T-helper 2 cell treated with Interferon-gamma antibody and Interleukin-4, amounts not matched to agents 5 μg/mL and 100 μg/mL, for 36 hours (primary cell): ENCODE results near the gene TEPSIN.

Experiments
- DNase-seq: peaks from one replicate; pipeline ENCODE4 v3.0.0; 2021; ENCODE audit warnings: low spot score
- H3K27ac Mint-ChIP-seq: one replicate; pipeline ENCODE4 v1.8.0; 2021; ENCODE audit warnings: mild to moderate bottlenecking, mixed read lengths
- H3K27me3 Mint-ChIP-seq: one replicate; pipeline ENCODE4 v1.8.0; 2021; ENCODE audit warnings: low read depth, mixed read lengths
- H3K36me3 Mint-ChIP-seq: one replicate; pipeline ENCODE4 v1.8.0; 2021; ENCODE audit warnings: low read depth, mixed read lengths
- H3K4me1 Mint-ChIP-seq: one replicate; pipeline ENCODE4 v1.8.0; 2021; ENCODE audit warnings: low read depth, mixed read lengths
- H3K4me3 Mint-ChIP-seq: one replicate; pipeline ENCODE4 v1.8.0; 2022; ENCODE audit warnings: mild to moderate bottlenecking, moderate library complexity, mixed read lengths
- H3K9me3 Mint-ChIP-seq: one replicate; pipeline ENCODE4 v1.8.0; 2021; ENCODE audit warnings: mixed read lengths

TEPSIN gene

GRCh38 chr17:81277421-81277820 lies 38.6 kb upstream of the TEPSIN start:
- DNase-seq: no peak
- Mint-ChIP-seq H3K9me3 (no peaks in the 10 kb centered on the region), H3K27ac (no peak overlapping the region), H3K4me1 (peaks cover 2% of the 10 kb centered on the region), H3K27me3 (no peaks in the 10 kb centered on the region), H3K4me3 (no peak overlapping the region), H3K36me3 (peaks cover 43% of the 10 kb centered on the region)

- peaks cover 41% of the 10 kb centered on the region for H3K36me3 Mint-ChIP-seq
- no peak overlapping the region for H3K4me3 Mint-ChIP-seq
- no peak overlapping the region for H3K27ac Mint-ChIP-seq
- H3K9me3 Mint-ChIP-seq: no peaks in the 10 kb centered on the region
- no peak for DNase-seq
- H3K4me1 Mint-ChIP-seq: peaks cover 2% of the 10 kb centered on the region
- no peaks in the 10 kb centered on the region for H3K27me3 Mint-ChIP-seq
Observed at GRCh38 chr17:81276781-81277180, 37.9 kb upstream of the TEPSIN start.

GRCh38 chr17:81274471-81274855 lies 35.6 kb upstream of the TEPSIN start:
- Mint-ChIP-seq H3K36me3 (peaks cover 37% of the 10 kb centered on the region), H3K27me3 (no peaks in the 10 kb centered on the region), H3K4me1 (peaks cover 2% of the 10 kb centered on the region), H3K4me3 (no peak overlapping the region), H3K9me3 (no peaks in the 10 kb centered on the region), H3K27ac (no peak overlapping the region)
- no peak for DNase-seq

GRCh38 chr17:81273698-81274470 lies 35.0 kb upstream of the TEPSIN start:
- no peak for DNase-seq
- H3K27ac Mint-ChIP-seq: no peak overlapping the region
- peaks cover 39% of the 10 kb centered on the region for H3K36me3 Mint-ChIP-seq
- H3K4me3 Mint-ChIP-seq: no peak overlapping the region
- peaks cover 2% of the 10 kb centered on the region for H3K4me1 Mint-ChIP-seq
- H3K27me3 Mint-ChIP-seq: no peaks in the 10 kb centered on the region
- no peaks in the 10 kb centered on the region for H3K9me3 Mint-ChIP-seq

- no peak overlapping the region for H3K4me3 Mint-ChIP-seq
- peaks cover 46% of the 10 kb centered on the region for H3K36me3 Mint-ChIP-seq
- peaks cover 2% of the 10 kb centered on the region for H3K4me1 Mint-ChIP-seq
- H3K27me3 Mint-ChIP-seq: no peaks in the 10 kb centered on the region
- DNase-seq: no peak
- no peaks in the 10 kb centered on the region for H3K9me3 Mint-ChIP-seq
- peak overlapping the region; percentile 1 for H3K27ac Mint-ChIP-seq
Observed at GRCh38 chr17:81272616-81273015, 33.8 kb upstream of the TEPSIN start.

- no peak for DNase-seq
- no peak overlapping the region for H3K27ac Mint-ChIP-seq
- peaks cover 2% of the 10 kb centered on the region for H3K4me1 Mint-ChIP-seq
- H3K36me3 Mint-ChIP-seq: peaks cover 40% of the 10 kb centered on the region
- no peaks in the 10 kb centered on the region for H3K9me3 Mint-ChIP-seq
- H3K27me3 Mint-ChIP-seq: no peaks in the 10 kb centered on the region
- H3K4me3 Mint-ChIP-seq: no peak overlapping the region
Observed at GRCh38 chr17:81271226-81271625, 32.4 kb upstream of the TEPSIN start.

- Mint-ChIP-seq H3K27me3 (no peaks in the 10 kb centered on the region), H3K36me3 (peaks cover 43% of the 10 kb centered on the region)
Observed at GRCh38 chr17:81270279-81270678, 31.4 kb upstream of the TEPSIN start.

GRCh38 chr17:81267390-81268067 lies 28.7 kb upstream of the TEPSIN start:
- H3K27ac Mint-ChIP-seq: no peak overlapping the region
- H3K9me3 Mint-ChIP-seq: no peaks in the 10 kb centered on the region
- H3K4me3 Mint-ChIP-seq: no peak overlapping the region
- no peak for DNase-seq
- peaks cover 38% of the 10 kb centered on the region for H3K36me3 Mint-ChIP-seq
- H3K4me1 Mint-ChIP-seq: no peaks in the 10 kb centered on the region
- no peaks in the 10 kb centered on the region for H3K27me3 Mint-ChIP-seq

More at GRCh38 chr17:81270279-81270678, 31.4 kb upstream of the TEPSIN start:
- Mint-ChIP-seq H3K27ac (no peak overlapping the region), H3K9me3 (no peaks in the 10 kb centered on the region), H3K4me3 (no peak overlapping the region), H3K4me1 (peaks cover 2% of the 10 kb centered on the region)
- no peak for DNase-seq

GRCh38 chr17:81265576-81265975 lies 26.7 kb upstream of the TEPSIN start:
- Mint-ChIP-seq H3K4me1 (no peaks in the 10 kb centered on the region), H3K4me3 (no peak overlapping the region), H3K27ac (no peak overlapping the region), H3K9me3 (no peaks in the 10 kb centered on the region), H3K27me3 (no peaks in the 10 kb centered on the region), H3K36me3 (peaks cover 35% of the 10 kb centered on the region)
- DNase-seq: no peak

- no peak overlapping the region for H3K4me3 Mint-ChIP-seq
- H3K4me1 Mint-ChIP-seq: no peaks in the 10 kb centered on the region
- H3K9me3 Mint-ChIP-seq: no peaks in the 10 kb centered on the region
- peaks cover 37% of the 10 kb centered on the region for H3K36me3 Mint-ChIP-seq
- no peak for DNase-seq
- no peak overlapping the region for H3K27ac Mint-ChIP-seq
- H3K27me3 Mint-ChIP-seq: no peaks in the 10 kb centered on the region
Observed at GRCh38 chr17:81264640-81265039, 25.8 kb upstream of the TEPSIN start.

- no peaks in the 10 kb centered on the region for H3K27me3 Mint-ChIP-seq
- no peak overlapping the region for H3K4me3 Mint-ChIP-seq
Observed at GRCh38 chr17:81263371-81264181, 24.7 kb upstream of the TEPSIN start.

GRCh38 chr17:81261582-81262336 lies 22.9 kb upstream of the TEPSIN start:
- Mint-ChIP-seq H3K4me3 (no peak overlapping the region), H3K4me1 (no peaks in the 10 kb centered on the region), H3K9me3 (no peaks in the 10 kb centered on the region), H3K27ac (no peak overlapping the region), H3K27me3 (no peaks in the 10 kb centered on the region), H3K36me3 (peaks cover 20% of the 10 kb centered on the region)
- DNase-seq: no peak

More at GRCh38 chr17:81263371-81264181, 24.7 kb upstream of the TEPSIN start:
- Mint-ChIP-seq H3K36me3 (peaks cover 30% of the 10 kb centered on the region), H3K27ac (no peak overlapping the region), H3K4me1 (no peaks in the 10 kb centered on the region), H3K9me3 (no peaks in the 10 kb centered on the region)
- DNase-seq: no peak

- H3K9me3 Mint-ChIP-seq: no peaks in the 10 kb centered on the region
- H3K36me3 Mint-ChIP-seq: peaks cover 20% of the 10 kb centered on the region
- H3K27me3 Mint-ChIP-seq: no peaks in the 10 kb centered on the region
- H3K27ac Mint-ChIP-seq: no peak overlapping the region
- H3K4me3 Mint-ChIP-seq: no peak overlapping the region
- no peaks in the 10 kb centered on the region for H3K4me1 Mint-ChIP-seq
- no peak for DNase-seq
Observed at GRCh38 chr17:81261096-81261495, 22.2 kb upstream of the TEPSIN start.
